ENCODE measurements around the gene CLEC7A.

CLEC7A gene

GRCh38 chr12:10130042-10130441 is at the start of gene CLEC7A:
Gene CLEC7A (minus strand): TSS chr12:10130199. CDS start chr12:10130082, 117 bp downstream.
- Histone ChIP-seq H3K9ac (ENCODE audit: low read depth, low read length) (no peak within 1 kb of the TSS), H3K27me3 (ENCODE audit: control insufficient read depth, insufficient read depth, low read length) (no peaks in the 10 kb centered on the region), H3K27ac (ENCODE audit: low read depth, low read length) (no peak within 1 kb of the TSS), H3K4me3 (ENCODE audit: low read depth, low read length) (no peak within 1 kb of the TSS), H3K36me3 (ENCODE audit: control insufficient read depth, insufficient read depth, low read length) (no peaks in the 10 kb centered on the region), H3K4me1 (ENCODE audit: control insufficient read depth, insufficient read depth, low read length) (peaks cover 36% of the 10 kb centered on the region), H3K9me3 (ENCODE audit: control insufficient read depth, insufficient read depth, low read length) (no peaks in the 10 kb centered on the region)

GRCh38 chr12:10179776-10180181 is 49.8 kb upstream of the CLEC7A start:
- H3K27ac ChIP-seq (ENCODE audit: low read depth, low read length) = no peak overlapping the region
- no peak overlapping the region for H3K9ac ChIP-seq (ENCODE audit: low read depth, low read length)
- H3K4me3 ChIP-seq (ENCODE audit: low read depth, low read length) = no peak overlapping the region
- H3K27me3 ChIP-seq (ENCODE audit: control insufficient read depth, insufficient read depth, low read length) = no peaks in the 10 kb centered on the region
- no peaks in the 10 kb centered on the region for H3K9me3 ChIP-seq (ENCODE audit: control insufficient read depth, insufficient read depth, low read length)
- H3K4me1 ChIP-seq (ENCODE audit: control insufficient read depth, insufficient read depth, low read length) = 0 out of 2 replicates have a peak, but pooled peaks cover 3% of the 10 kb centered on the region
- H3K36me3 ChIP-seq (ENCODE audit: control insufficient read depth, insufficient read depth, low read length) = no peaks in the 10 kb centered on the region

GRCh38 chr12:10178821-10179220 is 48.8 kb upstream of the CLEC7A start, which contains the start of gene TMEM52B:
Gene TMEM52B (plus strand): TSS chr12:10179032. CDS start chr12:10179575, 543 bp downstream.
- Histone ChIP-seq H3K9me3 (ENCODE audit: control insufficient read depth, insufficient read depth, low read length) (no peaks in the 10 kb centered on the region), H3K4me3 (ENCODE audit: low read depth, low read length) (no peak within 1 kb of the TSS), H3K36me3 (ENCODE audit: control insufficient read depth, insufficient read depth, low read length) (no peaks in the 10 kb centered on the region), H3K9ac (ENCODE audit: low read depth, low read length) (no peak within 1 kb of the TSS), H3K27me3 (ENCODE audit: control insufficient read depth, insufficient read depth, low read length) (no peaks in the 10 kb centered on the region), H3K27ac (ENCODE audit: low read depth, low read length) (no peak within 1 kb of the TSS), H3K4me1 (ENCODE audit: control insufficient read depth, insufficient read depth, low read length) (0 out of 2 replicates have a peak, but pooled peaks cover 3% of the 10 kb centered on the region)

- no peaks in the 10 kb centered on the region for H3K9me3 ChIP-seq (ENCODE audit: control insufficient read depth, insufficient read depth, low read length)
- no peak overlapping the region for H3K4me3 ChIP-seq (ENCODE audit: low read depth, low read length)
- no peak overlapping the region for H3K27ac ChIP-seq (ENCODE audit: low read depth, low read length)
- H3K27me3 ChIP-seq (ENCODE audit: control insufficient read depth, insufficient read depth, low read length) = no peaks in the 10 kb centered on the region
- H3K9ac ChIP-seq (ENCODE audit: low read depth, low read length) = no peak overlapping the region
- H3K4me1 ChIP-seq (ENCODE audit: control insufficient read depth, insufficient read depth, low read length) = no peaks in the 10 kb centered on the region
- no peaks in the 10 kb centered on the region for H3K36me3 ChIP-seq (ENCODE audit: control insufficient read depth, insufficient read depth, low read length)
These were observed 46.0 kb upstream of the CLEC7A start for GRCh38 chr12:10175846-10176636.

- Histone ChIP-seq H3K4me3 (ENCODE audit: low read depth, low read length) (no peak overlapping the region), H3K4me1 (ENCODE audit: control insufficient read depth, insufficient read depth, low read length) (no peaks in the 10 kb centered on the region)
These were observed 45.1 kb upstream of the CLEC7A start for GRCh38 chr12:10174986-10175614.

GRCh38 chr12:10171973-10172728 is 42.2 kb upstream of the CLEC7A start, which contains the start of gene OLR1:
Gene OLR1 (minus strand): TSS chr12:10172132. CDS start chr12:10172077, 55 bp downstream.
- H3K27me3 ChIP-seq (ENCODE audit: control insufficient read depth, insufficient read depth, low read length) = no peaks in the 10 kb centered on the region
- no peak within 1 kb of the TSS for H3K9ac ChIP-seq (ENCODE audit: low read depth, low read length)
- H3K4me1 ChIP-seq (ENCODE audit: control insufficient read depth, insufficient read depth, low read length) = no peaks in the 10 kb centered on the region
- H3K9me3 ChIP-seq (ENCODE audit: control insufficient read depth, insufficient read depth, low read length) = no peaks in the 10 kb centered on the region
- no peaks in the 10 kb centered on the region for H3K36me3 ChIP-seq (ENCODE audit: control insufficient read depth, insufficient read depth, low read length)
- no peak within 1 kb of the TSS for H3K4me3 ChIP-seq (ENCODE audit: low read depth, low read length)
- H3K27ac ChIP-seq (ENCODE audit: low read depth, low read length) = no peak within 1 kb of the TSS

More at GRCh38 chr12:10174986-10175614, 45.1 kb upstream of the CLEC7A start:
- Histone ChIP-seq H3K36me3 (ENCODE audit: control insufficient read depth, insufficient read depth, low read length) (no peaks in the 10 kb centered on the region), H3K9ac (ENCODE audit: low read depth, low read length) (no peak overlapping the region), H3K27me3 (ENCODE audit: control insufficient read depth, insufficient read depth, low read length) (no peaks in the 10 kb centered on the region), H3K27ac (ENCODE audit: low read depth, low read length) (no peak overlapping the region), H3K9me3 (ENCODE audit: control insufficient read depth, insufficient read depth, low read length) (no peaks in the 10 kb centered on the region)

GRCh38 chr12:10170216-10170615 is 40.2 kb upstream of the CLEC7A start:
- Histone ChIP-seq H3K27ac (ENCODE audit: low read depth, low read length) (no peak overlapping the region), H3K9ac (ENCODE audit: low read depth, low read length) (no peak overlapping the region), H3K27me3 (ENCODE audit: control insufficient read depth, insufficient read depth, low read length) (no peaks in the 10 kb centered on the region), H3K4me3 (ENCODE audit: low read depth, low read length) (no peak overlapping the region), H3K9me3 (ENCODE audit: control insufficient read depth, insufficient read depth, low read length) (no peaks in the 10 kb centered on the region), H3K4me1 (ENCODE audit: control insufficient read depth, insufficient read depth, low read length) (no peaks in the 10 kb centered on the region), H3K36me3 (ENCODE audit: control insufficient read depth, insufficient read depth, low read length) (no peaks in the 10 kb centered on the region)

- Histone ChIP-seq H3K9me3 (ENCODE audit: control insufficient read depth, insufficient read depth, low read length) (no peaks in the 10 kb centered on the region), H3K9ac (ENCODE audit: low read depth, low read length) (no peak overlapping the region), H3K4me3 (ENCODE audit: low read depth, low read length) (no peak overlapping the region), H3K4me1 (ENCODE audit: control insufficient read depth, insufficient read depth, low read length) (no peaks in the 10 kb centered on the region), H3K36me3 (ENCODE audit: control insufficient read depth, insufficient read depth, low read length) (no peaks in the 10 kb centered on the region), H3K27me3 (ENCODE audit: control insufficient read depth, insufficient read depth, low read length) (no peaks in the 10 kb centered on the region), H3K27ac (ENCODE audit: low read depth, low read length) (no peak overlapping the region)
These were observed 39.1 kb upstream of the CLEC7A start for GRCh38 chr12:10169104-10169503.

- H3K9me3 ChIP-seq (ENCODE audit: control insufficient read depth, insufficient read depth, low read length) = no peaks in the 10 kb centered on the region
- no peaks in the 10 kb centered on the region for H3K36me3 ChIP-seq (ENCODE audit: control insufficient read depth, insufficient read depth, low read length)
- H3K27me3 ChIP-seq (ENCODE audit: control insufficient read depth, insufficient read depth, low read length) = no peaks in the 10 kb centered on the region
- H3K4me1 ChIP-seq (ENCODE audit: control insufficient read depth, insufficient read depth, low read length) = no peaks in the 10 kb centered on the region
- no peak overlapping the region for H3K27ac ChIP-seq (ENCODE audit: low read depth, low read length)
- H3K4me3 ChIP-seq (ENCODE audit: low read depth, low read length) = no peak overlapping the region
- H3K9ac ChIP-seq (ENCODE audit: low read depth, low read length) = no peak overlapping the region
These were observed 37.6 kb upstream of the CLEC7A start for GRCh38 chr12:10167599-10167998.

GRCh38 chr12:10165421-10165820 is 35.4 kb upstream of the CLEC7A start:
- Histone ChIP-seq H3K9ac (ENCODE audit: low read depth, low read length) (no peak overlapping the region), H3K27ac (ENCODE audit: low read depth, low read length) (no peak overlapping the region), H3K27me3 (ENCODE audit: control insufficient read depth, insufficient read depth, low read length) (no peaks in the 10 kb centered on the region), H3K9me3 (ENCODE audit: control insufficient read depth, insufficient read depth, low read length) (no peaks in the 10 kb centered on the region), H3K4me3 (ENCODE audit: low read depth, low read length) (no peak overlapping the region), H3K4me1 (ENCODE audit: control insufficient read depth, insufficient read depth, low read length) (no peaks in the 10 kb centered on the region), H3K36me3 (ENCODE audit: control insufficient read depth, insufficient read depth, low read length) (no peaks in the 10 kb centered on the region)
